Smooth muscle cell (in vitro differentiated cells): Measurements from ENCODE around the gene CRYZ. TPM values are rescaled to one million over a fixed set of nuclear protein-coding genes. Genes with fewer than 3 reads are reported as not detected.

Experiments used
- DNase-seq: peaks from one replicate; lab custom pipeline; 2025; ENCODE audit not compliant: unreplicated experiment; lab: John Stamatoyannopoulos, UW
- H2AFZ ChIP-seq: fragments of 200-600 bp; sonication (generic); 2 replicates; pipeline ENCODE4 v1.6.0; 2016; ENCODE audit warnings: antibody characterized with exemption, low read depth, mild to moderate bottlenecking
- H3F3A ChIP-seq: fragments of 200-600 bp; sonication (generic); 2 replicates; pipeline ENCODE4 v1.6.0; 2017; ENCODE audit warnings: antibody characterized with exemption, low read depth
- H3K27ac ChIP-seq: fragments of 200-600 bp; sonication (generic); 2 replicates; pipeline ENCODE4 v1.5.1; 2016; ENCODE audit warnings: low read depth, mild to moderate bottlenecking
- H3K27me3 ChIP-seq: fragments of 200-600 bp; sonication (generic); 2 replicates; pipeline ENCODE4 v1.6.1; 2016; ENCODE audit warnings: low read depth, mild to moderate bottlenecking
- H3K36me3 ChIP-seq: fragments of 200-600 bp; sonication (generic); 2 replicates; pipeline ENCODE4 v1.5.1; 2016; ENCODE audit warnings: low read depth
- H3K4me1 ChIP-seq: fragments of 200-600 bp; sonication (generic); 2 replicates; pipeline ENCODE4 v1.5.1; 2016; ENCODE audit warnings: low read depth
- H3K4me2 ChIP-seq: fragments of 200-600 bp; sonication (generic); 2 replicates; pipeline ENCODE4 v1.6.0; 2016; ENCODE audit warnings: mild to moderate bottlenecking
- H3K4me3 ChIP-seq: fragments of 200-600 bp; sonication (generic); 2 replicates; pipeline ENCODE4 v1.5.1; 2016; ENCODE audit warnings: mild to moderate bottlenecking
- H3K79me2 ChIP-seq: fragments of 200-600 bp; sonication (generic); 2 replicates; pipeline ENCODE4 v1.6.0; 2016; ENCODE audit warnings: low read depth, mild to moderate bottlenecking
- H3K9ac ChIP-seq: fragments of 200-600 bp; sonication (generic); 2 replicates; pipeline ENCODE4 v1.6.0; 2016; ENCODE audit warnings: low read depth
- H3K9me3 ChIP-seq: fragments of 200-600 bp; sonication (generic); replicated peaks from 2 replicates; pipeline ENCODE4 v1.5.1; 2016; ENCODE audit warnings: low read depth
- H4K20me1 ChIP-seq: fragments of 200-600 bp; sonication (generic); 2 replicates; pipeline ENCODE4 v1.6.0; 2016; ENCODE audit warnings: low read depth
- WGBS: methylation state at CpG from one replicate; pipeline ENCODE4 v1.1.7; 2016; ENCODE audit warnings: low lambda C conversion rate; 5-methylcytosine and 5-hydroxymethylcytosine counted together
- polyA plus RNA-seq: library from polyadenylated mRNA; unstranded; fragments of >200 nt; fragmentation: Nextera tagmentation; extraction: Ambion mirVana; gene quantifications from 2 replicates; pipeline ENCODE4 v1.2.1, GENCODE V29; 2016
- total RNA-seq: library from RNA; depleted of rRNA; stranded (reverse); fragments of >200 nt; gene quantifications from 2 replicates; pipeline ENCODE4 v1.2.3, GENCODE V29; 2014
- TF ChIP-seq, protein P1 (sequence below): fragments of 200-600 bp; sonication (generic); IDR thresholded peaks from 2 replicates; pipeline ENCODE4 v1.5.1; 2017; ENCODE audit warnings: borderline replicate concordance, mild to moderate bottlenecking, antibody characterized with exemption; ENCODE audit not compliant: insufficient read depth, poor library complexity, severe bottlenecking

CRYZ gene
- total and polyA plus RNA-seq, 2 experiments from 2014 or later: not detected

GRCh38 chr1:74697832-74698231 is 35.0 kb downstream of the CRYZ start:
- no peak overlapping the region for H2AFZ ChIP-seq
- H4K20me1 ChIP-seq: no peaks in the 10 kb centered on the region
- H3K4me3 ChIP-seq: no peak overlapping the region
- no peaks in the 10 kb centered on the region for H3K4me1 ChIP-seq
- H3K9ac ChIP-seq: no peak overlapping the region
- WGBS: 90% methylated on average over 2 of the region's 2 CpGs
- no peaks in the 10 kb centered on the region for H3K36me3 ChIP-seq
- H3F3A ChIP-seq: no peaks in the 10 kb centered on the region
- H3K27ac ChIP-seq: no peak overlapping the region
- H3K79me2 ChIP-seq: no peaks in the 10 kb centered on the region
- H3K27me3 ChIP-seq: no peaks in the 10 kb centered on the region
- H3K4me2 ChIP-seq: no peak overlapping the region
- TF ChIP-seq, protein P1, sequence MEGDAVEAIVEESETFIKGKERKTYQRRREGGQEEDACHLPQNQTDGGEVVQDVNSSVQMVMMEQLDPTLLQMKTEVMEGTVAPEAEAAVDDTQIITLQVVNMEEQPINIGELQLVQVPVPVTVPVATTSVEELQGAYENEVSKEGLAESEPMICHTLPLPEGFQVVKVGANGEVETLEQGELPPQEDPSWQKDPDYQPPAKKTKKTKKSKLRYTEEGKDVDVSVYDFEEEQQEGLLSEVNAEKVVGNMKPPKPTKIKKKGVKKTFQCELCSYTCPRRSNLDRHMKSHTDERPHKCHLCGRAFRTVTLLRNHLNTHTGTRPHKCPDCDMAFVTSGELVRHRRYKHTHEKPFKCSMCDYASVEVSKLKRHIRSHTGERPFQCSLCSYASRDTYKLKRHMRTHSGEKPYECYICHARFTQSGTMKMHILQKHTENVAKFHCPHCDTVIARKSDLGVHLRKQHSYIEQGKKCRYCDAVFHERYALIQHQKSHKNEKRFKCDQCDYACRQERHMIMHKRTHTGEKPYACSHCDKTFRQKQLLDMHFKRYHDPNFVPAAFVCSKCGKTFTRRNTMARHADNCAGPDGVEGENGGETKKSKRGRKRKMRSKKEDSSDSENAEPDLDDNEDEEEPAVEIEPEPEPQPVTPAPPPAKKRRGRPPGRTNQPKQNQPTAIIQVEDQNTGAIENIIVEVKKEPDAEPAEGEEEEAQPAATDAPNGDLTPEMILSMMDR: no peak
- no peak for DNase-seq
- no peaks in the 10 kb centered on the region for H3K9me3 ChIP-seq

DNA sequence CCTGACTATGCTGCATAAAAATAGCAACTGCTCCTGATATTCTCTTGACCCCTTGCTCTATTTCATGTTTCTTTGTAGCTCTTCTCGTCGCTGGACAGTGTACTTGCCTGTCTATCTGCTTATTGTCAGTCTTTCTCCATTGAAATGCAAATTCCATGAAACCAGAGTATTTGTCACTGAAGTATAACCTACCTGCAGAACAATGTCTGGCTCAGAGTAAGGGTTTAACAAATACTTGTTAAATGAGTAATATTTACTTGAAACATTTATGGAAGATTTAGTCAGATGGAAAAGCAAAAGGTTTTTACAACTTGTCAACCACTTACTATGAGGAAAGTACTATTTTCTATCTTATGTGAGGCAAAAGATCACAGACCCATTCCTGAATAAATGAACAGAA is 39.4 kb downstream of the CRYZ start:
- H3K4me1 ChIP-seq: no peaks in the 10 kb centered on the region
- H2AFZ ChIP-seq: no peak overlapping the region
- no peak overlapping the region for H3K4me3 ChIP-seq
- H3K9ac ChIP-seq: no peak overlapping the region
- TF ChIP-seq, protein P1: no peak
- H3K9me3 ChIP-seq: no peaks in the 10 kb centered on the region
- no peak overlapping the region for H3K27ac ChIP-seq
- no peaks in the 10 kb centered on the region for H3F3A ChIP-seq
- no peaks in the 10 kb centered on the region for H3K36me3 ChIP-seq
- H3K4me2 ChIP-seq: no peak overlapping the region
- no peaks in the 10 kb centered on the region for H4K20me1 ChIP-seq
- 50% methylated on average over 2 of the region's 2 CpGs for WGBS
- H3K79me2 ChIP-seq: no peaks in the 10 kb centered on the region
- H3K27me3 ChIP-seq: no peaks in the 10 kb centered on the region
- no peak for DNase-seq

- Histone ChIP-seq H3K4me2 (no peak overlapping the region), H4K20me1 (no peaks in the 10 kb centered on the region), H3F3A (no peaks in the 10 kb centered on the region), H3K27me3 (no peaks in the 10 kb centered on the region), H3K9me3 (no peaks in the 10 kb centered on the region), H3K4me1 (no peaks in the 10 kb centered on the region), H3K36me3 (no peaks in the 10 kb centered on the region), H2AFZ (no peak overlapping the region), H3K9ac (no peak overlapping the region), H3K4me3 (no peak overlapping the region), H3K79me2 (no peaks in the 10 kb centered on the region), H3K27ac (no peak overlapping the region)
- DNase-seq: no peak
- TF ChIP-seq, protein P1: no peak
- 93% methylated on average over 4 of the region's 4 CpGs for WGBS
Measured at GRCh38 chr1:74690909-74691308, 41.9 kb downstream of the CRYZ start.

DNA sequence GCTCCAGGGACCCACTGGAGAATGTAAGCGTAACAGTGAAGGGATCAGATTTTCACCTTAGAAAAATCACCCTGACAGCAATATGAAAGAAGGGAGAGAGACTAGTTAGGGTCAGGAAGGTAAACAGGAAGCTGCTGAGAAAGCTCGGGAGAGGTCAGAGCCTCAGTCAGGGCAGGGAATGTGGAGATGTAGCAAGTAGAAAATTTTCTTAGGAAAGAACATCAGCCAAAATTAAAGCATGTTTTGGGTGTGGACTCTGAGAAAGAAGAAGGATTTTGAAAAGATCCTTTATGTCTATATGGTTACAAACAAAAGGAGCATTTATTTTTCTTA is 42.5 kb downstream of the CRYZ start:
- H3K27me3 ChIP-seq: no peaks in the 10 kb centered on the region
- no peaks in the 10 kb centered on the region for H3K79me2 ChIP-seq
- TF ChIP-seq, protein P1: no peak
- no peak overlapping the region for H3K4me2 ChIP-seq
- no peak overlapping the region for H3K27ac ChIP-seq
- no peaks in the 10 kb centered on the region for H3K4me1 ChIP-seq
- no peak overlapping the region for H3K9ac ChIP-seq
- WGBS: 33% methylated on average over 2 of the region's 2 CpGs
- DNase-seq: no peak
- H3K36me3 ChIP-seq: no peaks in the 10 kb centered on the region
- peak overlapping the region; percentile 78 for H2AFZ ChIP-seq
- no peaks in the 10 kb centered on the region for H4K20me1 ChIP-seq
- no peaks in the 10 kb centered on the region for H3K9me3 ChIP-seq
- no peaks in the 10 kb centered on the region for H3F3A ChIP-seq
- no peak overlapping the region for H3K4me3 ChIP-seq
